ENCODE results near the gene SLC7A10. TPM values are rescaled to one million over a fixed set of nuclear protein-coding genes. Genes with fewer than 3 reads are reported as not detected.
"Not testable (repeated sequence)": the region's sequence is repeated elsewhere in the genome, so short reads cannot be mapped to it uniquely, and the experiment has no call there.

The SLC7A10 gene
- total RNA-seq, 2 experiments from 2014 or later, result not detected

DNA sequence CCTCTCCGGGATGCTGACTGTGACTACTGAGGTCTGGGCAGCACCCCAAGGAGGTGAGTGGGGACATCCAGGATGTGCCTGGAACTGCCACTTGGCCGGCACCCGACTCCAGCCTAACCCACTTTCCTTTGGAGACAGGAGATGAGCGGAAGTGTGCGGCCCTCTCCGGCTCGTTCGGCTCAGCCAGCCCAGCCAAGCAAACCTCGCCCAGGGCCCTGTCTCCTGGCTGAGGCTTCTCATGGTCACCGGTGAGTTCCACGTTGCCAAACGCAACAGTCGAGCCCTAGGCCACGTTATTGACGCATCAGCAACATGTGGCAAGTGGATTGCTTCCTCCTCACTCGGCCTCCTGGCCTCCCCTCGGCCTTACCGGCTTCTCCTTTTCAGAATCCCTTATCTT, 5.5 kb downstream of the SLC7A10 start:
- peaks cover 2% of the 10 kb centered on the region for H3K4me1 Mint-ChIP-seq (ENCODE audit: low read depth)
- no peaks in the 10 kb centered on the region for H3K9me3 Mint-ChIP-seq
- H3K27me3 Mint-ChIP-seq (ENCODE audit: low read depth), result peaks cover 20% of the 10 kb centered on the region
- CTCF ChIA-PET, result no interaction called here
- no peak overlapping the region for H3K4me3 Mint-ChIP-seq
- intact Hi-C loops (cut with micrococcal nuclease), result no loop called here
- H3K27ac Mint-ChIP-seq, result no peak overlapping the region
- DNase-seq, result no peak
- H3K36me3 Mint-ChIP-seq (ENCODE audit: low read depth), result no peaks in the 10 kb centered on the region

DNA sequence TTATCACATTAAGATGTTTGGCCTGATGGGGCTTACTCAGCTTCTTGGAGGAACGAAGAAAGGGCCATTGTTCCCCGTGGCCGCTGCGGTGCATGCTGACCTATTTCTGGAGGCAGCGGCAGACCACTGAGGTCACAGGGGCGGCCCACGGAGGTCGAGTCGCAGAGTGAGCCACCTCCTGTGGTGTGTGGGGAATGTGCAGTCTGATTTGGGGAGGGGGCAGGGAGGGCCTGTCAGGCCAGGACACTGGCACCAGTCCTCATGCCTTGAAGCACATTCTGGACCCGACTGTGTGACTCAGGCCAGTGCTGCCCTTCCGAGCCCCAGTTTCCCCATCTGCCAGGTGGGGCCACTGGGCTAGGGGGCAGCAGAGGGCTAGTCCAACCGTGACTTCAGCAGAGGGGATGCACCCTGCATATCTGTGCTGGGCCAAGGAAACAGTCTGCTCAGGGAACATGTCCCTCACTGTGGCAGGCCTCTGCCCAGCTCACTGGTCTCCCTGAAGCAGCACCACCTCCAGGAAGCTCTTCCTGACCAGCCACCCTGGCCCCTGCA, 6.3 kb downstream of the SLC7A10 start:
- H3K4me1 Mint-ChIP-seq (ENCODE audit: low read depth), result no peaks in the 10 kb centered on the region
- no peak overlapping the region for H3K4me3 Mint-ChIP-seq
- H3K27me3 Mint-ChIP-seq (ENCODE audit: low read depth), result peaks cover 12% of the 10 kb centered on the region
- intact Hi-C loops (cut with micrococcal nuclease), result no loop called here
- no peak overlapping the region for H3K27ac Mint-ChIP-seq
- no peaks in the 10 kb centered on the region for H3K9me3 Mint-ChIP-seq
- H3K36me3 Mint-ChIP-seq (ENCODE audit: low read depth), result no peaks in the 10 kb centered on the region
- DNase-seq, result no peak
- CTCF ChIA-PET, result no interaction called here

DNA sequence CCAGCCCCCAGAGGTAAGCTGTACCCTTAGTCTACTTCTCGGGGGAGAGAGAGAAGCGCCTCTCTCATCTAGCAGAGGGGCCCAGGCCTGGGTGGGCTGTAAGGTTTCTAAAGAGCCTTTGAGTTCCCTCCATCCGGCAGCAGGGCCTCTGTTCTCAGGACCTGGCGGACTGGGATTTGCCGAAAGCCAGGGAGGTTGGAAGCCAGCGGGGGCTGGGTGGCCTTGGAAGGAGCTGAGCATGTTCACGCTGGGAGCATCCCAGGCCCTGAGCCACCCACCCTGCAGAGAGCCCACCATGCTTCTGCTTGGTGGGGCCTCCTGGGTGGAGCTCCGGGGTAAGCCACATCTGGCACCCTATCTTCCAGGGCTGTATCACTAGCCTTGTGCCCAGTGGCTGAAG, 7.8 kb downstream of the SLC7A10 start:
- Mint-ChIP-seq H3K4me1 (ENCODE audit: low read depth) (no peaks in the 10 kb centered on the region), H3K27me3 (ENCODE audit: low read depth) (peaks cover 5% of the 10 kb centered on the region), H3K4me3 (no peak overlapping the region), H3K27ac (no peak overlapping the region), H3K9me3 (no peaks in the 10 kb centered on the region), H3K36me3 (ENCODE audit: low read depth) (no peaks in the 10 kb centered on the region)
- intact Hi-C loops (cut with micrococcal nuclease), result no loop called here
- no peak for DNase-seq
- CTCF ChIA-PET, result no interaction called here

DNA sequence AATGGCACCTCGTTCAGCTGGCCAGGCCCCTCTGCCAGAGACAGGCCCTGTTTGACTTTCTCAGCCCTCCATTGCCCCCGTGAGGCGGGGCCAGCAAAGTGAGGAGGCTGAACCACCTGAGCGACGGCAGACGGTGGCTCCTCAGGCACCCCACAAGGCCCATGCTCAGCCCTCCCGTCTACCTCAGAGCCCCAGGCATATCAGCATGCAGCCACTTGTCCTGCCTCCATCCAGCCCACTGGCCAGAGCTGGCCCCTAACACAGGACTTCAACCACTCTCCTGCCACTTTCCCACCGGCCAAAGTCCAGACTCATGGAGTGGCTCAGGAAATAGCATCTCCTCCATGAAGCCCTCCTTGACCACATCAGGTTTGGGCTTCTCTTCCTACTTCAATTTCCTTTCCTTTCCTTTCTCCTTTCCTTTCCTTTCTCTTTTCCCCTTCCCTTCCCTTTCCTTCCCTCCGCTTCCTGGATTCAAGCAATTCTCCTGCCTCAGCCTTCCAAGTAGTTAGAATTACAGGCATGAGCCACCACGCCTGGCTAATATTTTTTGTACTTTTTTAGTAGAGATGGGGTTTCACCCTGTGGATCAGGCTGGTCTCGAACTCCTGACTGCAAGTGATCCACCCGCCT, 9.3 kb downstream of the SLC7A10 start:
- Mint-ChIP-seq H3K27me3 (ENCODE audit: low read depth) (no peaks in the 10 kb centered on the region), H3K4me3 (no peak overlapping the region), H3K9me3 (no peaks in the 10 kb centered on the region), H3K36me3 (ENCODE audit: low read depth) (no peaks in the 10 kb centered on the region), H3K27ac (no peak overlapping the region), H3K4me1 (ENCODE audit: low read depth) (no peaks in the 10 kb centered on the region)
- intact Hi-C loops (cut with micrococcal nuclease), result no loop called here
- CTCF ChIA-PET, result interaction anchor here (0.7 kb wide), 1 partner anchor 59 kb away, joined by 4 read pairs; no protein-coding TSS in a partner anchor
- DNase-seq, result no peak

DNA sequence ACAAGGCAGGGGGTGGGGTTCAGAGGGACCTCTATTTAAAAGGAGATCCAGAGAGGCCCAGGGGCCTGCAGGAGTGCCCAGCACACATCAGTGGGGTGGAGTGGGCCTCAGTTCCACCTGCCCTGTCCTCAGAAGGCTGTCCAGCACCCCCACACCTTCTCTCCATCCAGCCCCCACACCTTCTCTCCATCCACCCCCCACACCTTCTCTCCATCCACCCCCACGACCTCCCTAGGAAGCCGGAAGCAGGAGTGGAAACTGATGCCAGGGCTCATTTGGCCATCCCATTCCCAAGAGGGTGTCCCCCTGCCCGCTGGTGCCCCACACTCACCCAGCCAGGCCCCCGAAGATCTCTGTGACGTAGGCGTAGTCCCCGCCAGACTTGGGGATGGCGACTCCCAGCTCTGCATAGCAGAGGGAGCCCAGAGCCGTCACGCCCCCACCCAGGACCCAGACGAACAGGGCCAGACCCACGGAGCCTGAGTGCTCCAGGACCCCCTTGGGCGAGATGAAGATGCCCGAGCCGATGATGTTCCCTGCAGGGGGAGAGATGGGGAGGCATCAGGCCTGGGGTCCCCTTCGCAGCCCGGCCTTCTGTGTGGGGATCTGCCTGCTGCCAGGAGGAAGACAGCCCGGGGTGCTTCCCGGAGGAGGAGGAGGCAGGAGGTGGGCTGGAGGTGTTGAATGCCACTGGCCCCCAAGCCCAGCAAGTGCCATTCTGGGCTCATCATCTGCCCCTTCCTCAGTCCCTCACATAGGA, 10.0 kb downstream of the SLC7A10 start:
- intact Hi-C loops (cut with micrococcal nuclease), result no loop called here
- no peaks in the 10 kb centered on the region for H3K4me1 Mint-ChIP-seq (ENCODE audit: low read depth)
- no peak overlapping the region for H3K4me3 Mint-ChIP-seq
- CTCF ChIA-PET, result no interaction called here
- no peaks in the 10 kb centered on the region for H3K36me3 Mint-ChIP-seq (ENCODE audit: low read depth)
- no peaks in the 10 kb centered on the region for H3K27me3 Mint-ChIP-seq (ENCODE audit: low read depth)
- H3K27ac Mint-ChIP-seq, result no peak overlapping the region
- no peaks in the 10 kb centered on the region for H3K9me3 Mint-ChIP-seq
- DNase-seq, result no peak

DNA sequence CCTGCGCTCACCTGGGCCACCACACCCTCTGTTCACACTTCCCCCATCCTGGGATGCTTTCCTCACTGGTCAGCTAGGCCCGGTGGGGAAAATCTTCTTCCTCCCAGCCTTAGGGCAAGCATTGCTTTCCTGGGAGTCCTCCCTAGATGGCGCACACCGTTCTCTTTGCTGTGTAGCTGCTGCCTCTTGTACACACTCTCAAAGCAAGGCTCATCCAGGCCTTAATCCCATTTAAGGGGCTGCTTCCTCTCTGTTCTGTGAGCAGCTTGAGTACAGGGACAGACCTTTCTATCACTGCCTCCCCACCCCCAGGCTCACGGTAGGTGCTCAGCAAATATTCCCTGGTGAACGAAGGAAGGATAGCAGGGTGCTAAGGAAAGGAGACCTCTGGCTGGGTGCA, 11.1 kb downstream of the SLC7A10 start:
- no peaks in the 10 kb centered on the region for H3K36me3 Mint-ChIP-seq (ENCODE audit: low read depth)
- CTCF ChIA-PET, result no interaction called here
- no peak for DNase-seq
- intact Hi-C loops (cut with micrococcal nuclease), result no loop called here
- no peak overlapping the region for H3K27ac Mint-ChIP-seq
- no peaks in the 10 kb centered on the region for H3K9me3 Mint-ChIP-seq
- H3K27me3 Mint-ChIP-seq (ENCODE audit: low read depth), result no peaks in the 10 kb centered on the region
- H3K4me3 Mint-ChIP-seq, result no peak overlapping the region
- no peaks in the 10 kb centered on the region for H3K4me1 Mint-ChIP-seq (ENCODE audit: low read depth)

DNA sequence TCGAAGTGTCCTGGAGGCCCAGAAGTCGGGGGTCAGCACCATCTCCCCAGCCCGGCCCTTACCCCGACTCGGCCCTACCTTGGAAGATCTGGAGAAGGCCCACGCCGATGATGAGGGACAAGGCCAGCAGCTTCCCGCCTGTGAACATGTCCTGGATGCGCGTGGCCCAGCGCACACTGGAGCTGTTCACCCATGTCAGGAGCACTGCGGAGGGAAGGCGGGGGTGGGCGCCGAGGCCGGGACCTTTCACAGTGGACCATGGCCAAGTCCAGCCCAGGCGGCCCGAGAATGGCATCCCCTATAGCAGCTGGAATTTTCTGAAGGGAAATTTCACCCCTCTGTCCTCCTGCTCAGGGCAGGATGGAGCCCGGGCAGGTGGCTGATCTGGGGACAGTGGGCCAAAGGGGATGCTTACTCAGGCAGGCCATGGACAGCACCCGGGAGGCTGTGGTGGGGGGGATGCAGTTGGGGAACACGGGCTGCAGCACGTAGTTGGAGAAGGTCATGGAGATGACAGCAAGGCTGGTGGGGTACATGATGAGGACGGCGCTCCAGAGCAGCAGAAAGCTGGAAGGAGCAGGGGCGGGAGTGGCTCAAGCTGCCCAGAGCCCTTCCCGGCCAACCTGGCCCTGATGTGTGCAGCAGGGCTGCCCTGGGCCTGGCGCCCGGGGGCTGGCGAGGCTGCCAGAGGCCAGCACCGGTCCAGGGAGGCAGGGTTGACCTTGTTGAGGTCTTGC, 13.0 kb downstream of the SLC7A10 start:
- intact Hi-C loops (cut with micrococcal nuclease), result no loop called here
- H3K36me3 Mint-ChIP-seq (ENCODE audit: low read depth), result no peaks in the 10 kb centered on the region
- CTCF ChIA-PET, result interaction anchor here (0.5 kb wide), 1 partner anchor 125 kb away, joined by 3 read pairs; no protein-coding TSS in a partner anchor

DNA sequence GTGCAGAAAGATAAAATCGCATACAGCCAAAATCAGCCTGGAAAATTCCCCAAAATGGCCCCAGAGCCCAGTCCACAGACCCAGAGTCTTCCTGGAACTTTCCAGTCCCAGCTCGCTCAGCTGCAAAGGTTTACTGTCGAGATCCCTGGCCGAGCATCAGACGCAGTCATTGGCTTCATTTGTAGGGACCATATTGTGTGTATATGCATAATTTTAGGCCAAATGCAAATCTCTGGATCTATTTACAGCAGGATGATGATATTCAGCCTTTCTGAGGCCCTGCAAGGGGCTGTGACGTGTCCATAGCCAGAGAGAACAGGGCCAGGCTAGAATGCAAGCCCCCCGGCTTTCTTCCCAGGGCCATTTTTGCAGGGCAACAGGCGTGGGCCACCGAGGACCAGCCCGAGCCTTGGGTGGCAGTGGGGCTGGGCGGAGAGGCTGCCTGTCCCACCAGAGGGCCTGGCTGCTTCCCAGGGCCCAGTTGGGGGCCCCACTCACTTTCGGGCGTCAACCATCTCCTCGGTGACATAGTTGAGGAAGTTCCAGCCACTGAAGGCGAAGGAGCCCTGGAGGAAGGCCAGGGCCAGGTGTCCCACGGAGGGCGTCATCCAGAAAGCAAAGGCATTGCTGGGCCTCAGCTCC, 13.7 kb downstream of the SLC7A10 start:
- Mint-ChIP-seq H3K4me3 (no peak overlapping the region), H3K4me1 (ENCODE audit: low read depth) (no peaks in the 10 kb centered on the region), H3K27ac (no peak overlapping the region), H3K9me3 (no peaks in the 10 kb centered on the region), H3K36me3 (ENCODE audit: low read depth) (no peaks in the 10 kb centered on the region), H3K27me3 (ENCODE audit: low read depth) (no peaks in the 10 kb centered on the region)
- DNase-seq, result no peak
- intact Hi-C loops (cut with micrococcal nuclease), result no loop called here
- CTCF ChIA-PET, result interaction anchor here (0.5 kb wide), 1 partner anchor 126 kb away, joined by 3 read pairs; no protein-coding TSS in a partner anchor

More for the DNA sequence above, 13.0 kb downstream of the SLC7A10 start:
- H3K4me3 Mint-ChIP-seq, result no peak overlapping the region
- H3K9me3 Mint-ChIP-seq, result no peaks in the 10 kb centered on the region
- no peaks in the 10 kb centered on the region for H3K27me3 Mint-ChIP-seq (ENCODE audit: low read depth)
- DNase-seq, result no peak
- no peaks in the 10 kb centered on the region for H3K4me1 Mint-ChIP-seq (ENCODE audit: low read depth)
- H3K27ac Mint-ChIP-seq, result no peak overlapping the region

DNA sequence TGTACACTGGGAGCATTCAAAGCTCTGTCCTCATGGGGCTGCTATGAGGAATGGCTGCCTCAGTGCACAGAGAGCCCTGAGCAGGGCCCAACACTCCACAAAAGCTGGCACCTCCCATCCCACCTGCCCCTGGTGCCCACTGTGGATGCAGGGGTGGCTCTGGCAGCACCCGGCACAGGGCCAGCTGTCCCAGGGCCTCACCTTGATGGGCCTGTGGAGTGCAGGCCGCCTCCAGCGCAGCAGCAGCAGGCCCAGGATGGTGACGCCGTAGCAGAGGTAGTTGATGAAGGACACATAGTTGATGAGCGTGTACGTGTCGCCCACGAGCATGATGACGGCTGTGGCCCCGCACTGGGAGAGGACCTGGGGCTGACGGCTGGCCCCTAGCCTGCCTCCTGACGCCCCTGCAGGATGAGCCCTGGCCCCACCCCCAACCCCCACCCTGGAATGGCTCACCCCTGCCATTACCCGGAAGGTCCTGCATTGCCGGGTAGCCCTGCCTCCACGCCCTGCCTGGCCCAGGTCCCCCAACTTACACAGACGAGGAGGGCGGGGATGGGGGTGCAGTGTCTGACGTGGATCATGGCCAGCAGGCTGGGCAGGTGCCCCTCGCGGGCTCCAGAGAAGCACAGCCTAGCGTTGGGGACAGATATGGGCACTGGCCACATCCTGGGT, 15.2 kb downstream of the SLC7A10 start:
- CTCF ChIA-PET, result no interaction called here

DNA sequence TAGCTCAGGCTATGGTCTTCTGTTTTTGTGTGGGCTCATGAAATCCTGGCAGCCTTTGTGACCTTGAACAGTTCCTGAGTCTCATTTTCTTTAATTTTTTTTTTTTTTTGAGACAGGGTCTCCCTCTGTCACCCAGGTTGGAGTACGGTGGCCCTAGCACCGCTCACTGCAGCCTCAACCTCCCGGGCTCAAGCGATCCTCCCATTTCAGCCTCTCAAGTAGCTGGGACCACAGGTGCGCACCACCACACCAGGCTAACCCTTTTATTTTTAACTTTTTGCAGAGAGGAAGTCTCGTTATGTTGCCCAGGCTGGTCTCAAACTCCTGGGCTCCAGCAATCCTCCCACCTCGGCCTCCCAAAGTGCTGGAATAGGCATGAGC, 15.8 kb downstream of the SLC7A10 start:
- H3K9me3 Mint-ChIP-seq; intact Hi-C loops (cut with micrococcal nuclease); H3K36me3 Mint-ChIP-seq (ENCODE audit: low read depth); H3K4me1 Mint-ChIP-seq (ENCODE audit: low read depth); H3K27me3 Mint-ChIP-seq (ENCODE audit: low read depth); H3K4me3 Mint-ChIP-seq; CTCF ChIA-PET; DNase-seq; H3K27ac Mint-ChIP-seq: not testable (repeated sequence)

More for the DNA sequence above, 15.2 kb downstream of the SLC7A10 start:
- Mint-ChIP-seq H3K27me3 (ENCODE audit: low read depth) (no peaks in the 10 kb centered on the region), H3K27ac (no peak overlapping the region), H3K36me3 (ENCODE audit: low read depth) (no peaks in the 10 kb centered on the region), H3K4me1 (ENCODE audit: low read depth) (no peaks in the 10 kb centered on the region), H3K9me3 (no peaks in the 10 kb centered on the region), H3K4me3 (no peak overlapping the region)
- DNase-seq, result no peak
- intact Hi-C loops (cut with micrococcal nuclease), result no loop called here

DNA sequence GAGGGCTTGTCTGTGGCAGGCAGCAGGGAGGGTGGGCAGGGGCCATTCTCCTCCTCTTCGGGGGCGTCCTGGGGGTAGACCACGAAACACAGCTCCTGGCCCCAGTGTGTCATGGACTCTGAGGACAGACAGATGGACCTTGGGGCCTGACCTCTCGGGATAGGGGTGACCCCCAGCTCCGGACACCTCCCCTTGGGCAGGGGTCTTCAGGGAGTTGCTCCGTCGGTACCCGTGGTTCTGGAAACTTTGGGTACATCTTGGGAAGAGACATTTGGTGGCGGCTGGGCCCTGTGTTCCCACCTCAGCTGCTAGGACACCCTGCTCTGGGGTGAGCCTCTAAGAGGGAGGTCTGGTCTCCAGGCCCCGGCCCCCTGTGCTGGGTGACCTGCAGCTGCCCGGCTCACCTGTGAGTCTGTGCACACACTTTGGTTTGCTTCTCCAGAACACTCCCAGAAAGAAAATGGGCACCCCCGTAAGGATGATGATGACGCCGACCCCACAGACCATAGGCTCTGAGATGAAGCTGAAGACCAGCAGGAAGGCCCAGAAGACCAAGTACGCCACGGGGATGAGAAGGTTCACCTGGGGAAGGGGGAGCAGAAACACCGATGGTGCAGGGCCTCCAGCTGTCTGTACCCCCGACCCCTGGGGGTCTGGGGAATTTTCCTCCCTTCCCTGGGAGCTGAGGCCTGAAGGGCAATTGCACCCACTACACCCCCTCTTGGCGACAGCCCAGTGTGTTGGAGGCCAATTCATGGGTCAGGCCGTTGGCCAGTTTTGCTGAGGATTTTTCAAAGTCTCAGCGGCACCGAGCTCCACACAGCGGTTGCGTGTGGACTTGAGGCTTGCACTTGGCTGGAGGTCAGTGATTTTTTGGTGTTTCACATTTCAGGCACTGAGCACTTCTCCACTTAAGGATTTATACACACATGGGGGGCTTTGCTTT, 16.5 kb downstream of the SLC7A10 start:
- H3K9me3 Mint-ChIP-seq, result no peaks in the 10 kb centered on the region
- CTCF ChIA-PET, result no interaction called here
- H3K27me3 Mint-ChIP-seq (ENCODE audit: low read depth), result no peaks in the 10 kb centered on the region
- no peaks in the 10 kb centered on the region for H3K36me3 Mint-ChIP-seq (ENCODE audit: low read depth)
- no peak overlapping the region for H3K27ac Mint-ChIP-seq
- intact Hi-C loops (cut with micrococcal nuclease), result no loop called here
- DNase-seq, result no peak
- H3K4me3 Mint-ChIP-seq, result no peak overlapping the region
- no peaks in the 10 kb centered on the region for H3K4me1 Mint-ChIP-seq (ENCODE audit: low read depth)

Measured in activated naive CD4-positive, alpha-beta T cell treated with anti-CD3 and anti-CD28 coated beads for 36 hours (primary cell).